ENCODE results near the gene CCDC158. TPM values are rescaled to one million over a fixed set of nuclear protein-coding genes. Genes with fewer than 3 reads are reported as not detected.

The CCDC158 gene
- total and polyA plus RNA-seq, 2 donors (not counting 1 experiment from before 2014, with no cell fraction given) = not detected

DNA sequence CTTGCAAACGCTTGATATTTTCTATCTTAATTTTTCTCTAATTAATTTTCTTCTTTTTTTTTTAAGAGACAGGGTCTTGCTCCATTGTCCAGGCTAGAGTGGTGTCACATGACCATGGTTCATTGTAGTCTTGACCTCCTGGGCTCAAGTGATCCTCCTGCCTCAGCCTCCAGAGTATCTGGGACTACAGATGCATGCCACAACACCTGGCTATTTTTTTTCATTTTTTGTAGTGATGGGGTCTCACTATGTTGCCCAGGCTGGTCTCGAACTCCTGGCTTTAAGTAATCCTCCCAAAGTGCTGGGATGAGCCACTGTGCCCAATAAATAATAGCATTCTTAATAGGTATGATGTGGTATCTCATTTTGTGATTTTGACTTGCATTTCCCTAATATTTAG is 32.3 kb upstream of the CCDC158 start:
- Histone ChIP-seq H3K4me1 (ENCODE audit: control insufficient read depth in 2 of 2, insufficient read depth in 2 of 2, low read length in 2 of 2) (no peaks in the 10 kb centered on the region), H3K9ac (ENCODE audit: low read length) (no peak overlapping the region), H3K4me2 (replicated peaks; ENCODE audit: low read depth, low read length, poor library complexity, severe bottlenecking) (no peak overlapping the region), H3K36me3 (replicated peaks in 1 of 2; ENCODE audit: control extremely low read depth in 1 of 2, control insufficient read depth in 1 of 2, extremely low read depth in 1 of 2, insufficient read depth in 2 of 2, low read length in 1 of 2) (no peaks in the 10 kb centered on the region), H2AFZ (ENCODE audit: insufficient read depth, low read depth, low read length, poor library complexity, severe bottlenecking) (no peak overlapping the region), H3K79me2 (ENCODE audit: control insufficient read depth, insufficient read depth, low read length) (no peaks in the 10 kb centered on the region), H3K27ac (ENCODE audit: low read length in 2 of 2) (no peak overlapping the region), H3K4me3 (ENCODE audit: control extremely low read depth in 1 of 5, extremely low read depth in 1 of 5, insufficient read depth in 1 of 5, low read depth in 2 of 5, low read length in 4 of 5) (no peak overlapping the region), H3K27me3 (replicated peaks in 1 of 4; ENCODE audit: control extremely low read depth in 1 of 4, control insufficient read depth in 3 of 4, insufficient read depth in 4 of 4, low read length in 3 of 4) (no peaks in the 10 kb centered on the region), H4K20me1 (ENCODE audit: control insufficient read depth, insufficient read depth, low read length, poor library complexity, severe bottlenecking) (no peaks in the 10 kb centered on the region), H3K9me3 (ENCODE audit: control extremely low read depth in 1 of 3, control insufficient read depth in 2 of 3, insufficient read depth in 1 of 3, low read length in 2 of 3) (no peaks in the 10 kb centered on the region)
- ChIA-PET POLR2A (no interaction called here), CTCF (interaction anchor here (0.8 kb wide), 1 partner anchor 54 kb away, joined by 3 read pairs; no protein-coding TSS in a partner anchor)
- Mint-ChIP-seq H3K4me3 (no peak overlapping the region), H3K27me3 (peaks cover 5% of the 10 kb centered on the region), H3K4me1 (no peaks in the 10 kb centered on the region), H3K9me3 (ENCODE audit: insufficient read depth) (no peaks in the 10 kb centered on the region), H3K27ac (no peak overlapping the region)
- ATAC-seq (ENCODE audit: low read depth) (no peak), DNase-seq (no peak)
- TF ChIP-seq EZH2 (IDR thresholded peaks at IDR 0.05; ENCODE audit: borderline replicate concordance, insufficient read depth, low read depth, low read length, poor library complexity, severe bottlenecking) = no peak
- TF ChIP-seq, protein P1, sequence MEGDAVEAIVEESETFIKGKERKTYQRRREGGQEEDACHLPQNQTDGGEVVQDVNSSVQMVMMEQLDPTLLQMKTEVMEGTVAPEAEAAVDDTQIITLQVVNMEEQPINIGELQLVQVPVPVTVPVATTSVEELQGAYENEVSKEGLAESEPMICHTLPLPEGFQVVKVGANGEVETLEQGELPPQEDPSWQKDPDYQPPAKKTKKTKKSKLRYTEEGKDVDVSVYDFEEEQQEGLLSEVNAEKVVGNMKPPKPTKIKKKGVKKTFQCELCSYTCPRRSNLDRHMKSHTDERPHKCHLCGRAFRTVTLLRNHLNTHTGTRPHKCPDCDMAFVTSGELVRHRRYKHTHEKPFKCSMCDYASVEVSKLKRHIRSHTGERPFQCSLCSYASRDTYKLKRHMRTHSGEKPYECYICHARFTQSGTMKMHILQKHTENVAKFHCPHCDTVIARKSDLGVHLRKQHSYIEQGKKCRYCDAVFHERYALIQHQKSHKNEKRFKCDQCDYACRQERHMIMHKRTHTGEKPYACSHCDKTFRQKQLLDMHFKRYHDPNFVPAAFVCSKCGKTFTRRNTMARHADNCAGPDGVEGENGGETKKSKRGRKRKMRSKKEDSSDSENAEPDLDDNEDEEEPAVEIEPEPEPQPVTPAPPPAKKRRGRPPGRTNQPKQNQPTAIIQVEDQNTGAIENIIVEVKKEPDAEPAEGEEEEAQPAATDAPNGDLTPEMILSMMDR (IDR thresholded peaks at IDR 0.05) = no peak
- intact Hi-C loops (cut with micrococcal nuclease) = no loop called here
- WGBS (ENCODE audit: insufficient coverage) = no CpG with 5 or more reads among the region's 2 CpGs

DNA sequence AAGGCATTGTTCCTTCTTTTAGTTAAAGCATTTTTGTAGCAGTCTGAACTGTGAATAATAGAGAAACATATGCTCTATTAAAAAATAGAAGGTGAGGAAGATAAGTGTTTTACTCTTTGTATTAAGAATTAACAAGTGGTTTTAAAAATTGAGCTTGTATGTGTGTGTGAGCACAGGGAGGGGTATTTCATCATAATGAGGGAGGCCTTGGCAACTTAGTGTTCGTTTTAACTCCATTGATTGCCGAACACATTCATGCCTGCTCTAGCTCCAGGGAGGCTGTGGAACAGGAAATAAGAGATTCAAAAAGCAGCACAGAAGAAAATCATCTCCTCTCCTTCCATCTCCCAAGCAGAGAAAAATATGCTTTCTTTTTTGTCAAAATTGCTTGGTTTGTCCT is 28.9 kb upstream of the CCDC158 start:
- DNase-seq (no peak), ATAC-seq (ENCODE audit: low read depth) (no peak)
- no CpG with 5 or more reads among the region's 2 CpGs for WGBS (ENCODE audit: insufficient coverage)
- ChIA-PET POLR2A (no interaction called here), CTCF (interaction anchor here (0.6 kb wide), 1 partner anchor 19 kb away, joined by 3 read pairs; no protein-coding TSS in a partner anchor)
- H3K9ac ChIP-seq (ENCODE audit: low read length) = no peak overlapping the region
- no peaks in the 10 kb centered on the region for H3K36me3 ChIP-seq (replicated peaks in 1 of 2; ENCODE audit: control extremely low read depth in 1 of 2, control insufficient read depth in 1 of 2, extremely low read depth in 1 of 2, insufficient read depth in 2 of 2, low read length in 1 of 2)
- no peak overlapping the region for H3K4me2 ChIP-seq (replicated peaks; ENCODE audit: low read depth, low read length, poor library complexity, severe bottlenecking)
- H3K27ac ChIP-seq (ENCODE audit: low read length in 2 of 2) = no peak overlapping the region
- no peaks in the 10 kb centered on the region for H3K4me1 Mint-ChIP-seq
- H3K27me3 ChIP-seq (replicated peaks in 1 of 4; ENCODE audit: control extremely low read depth in 1 of 4, control insufficient read depth in 3 of 4, insufficient read depth in 4 of 4, low read length in 3 of 4) = peaks cover 0 to 3% (median 0%) of the 10 kb centered on the region in 4 experiments
- no peak overlapping the region for H2AFZ ChIP-seq (ENCODE audit: insufficient read depth, low read depth, low read length, poor library complexity, severe bottlenecking)
- H3K4me3 ChIP-seq (ENCODE audit: control extremely low read depth in 1 of 5, extremely low read depth in 1 of 5, insufficient read depth in 1 of 5, low read depth in 2 of 5, low read length in 4 of 5) = no peak overlapping the region
- no peaks in the 10 kb centered on the region for H3K9me3 ChIP-seq (ENCODE audit: control extremely low read depth in 1 of 3, control insufficient read depth in 2 of 3, insufficient read depth in 1 of 3, low read length in 2 of 3)
- H4K20me1 ChIP-seq (ENCODE audit: control insufficient read depth, insufficient read depth, low read length, poor library complexity, severe bottlenecking) = no peaks in the 10 kb centered on the region
- no peak overlapping the region for H3K4me3 Mint-ChIP-seq
- peaks cover 5% of the 10 kb centered on the region for H3K27me3 Mint-ChIP-seq
- no peaks in the 10 kb centered on the region for H3K9me3 Mint-ChIP-seq (ENCODE audit: insufficient read depth)
- no peaks in the 10 kb centered on the region for H3K4me1 ChIP-seq (ENCODE audit: control insufficient read depth in 2 of 2, insufficient read depth in 2 of 2, low read length in 2 of 2)
- no peak overlapping the region for H3K27ac Mint-ChIP-seq
- intact Hi-C loops (cut with micrococcal nuclease) = no loop called here
- TF ChIP-seq, protein P1 (IDR thresholded peaks at IDR 0.05) = no peak
- H3K79me2 ChIP-seq (ENCODE audit: control insufficient read depth, insufficient read depth, low read length) = no peaks in the 10 kb centered on the region

Measured in B cell (primary cell).